Measurements from ENCODE around the gene POMP. TPM values are rescaled to one million over a fixed set of nuclear protein-coding genes. Genes with fewer than 3 reads are reported as not detected.

Gene POMP
- total RNA-seq, 6 experiments from 2014 or later: 31.8 to 60.6 (median 50.2) TPM

DNA sequence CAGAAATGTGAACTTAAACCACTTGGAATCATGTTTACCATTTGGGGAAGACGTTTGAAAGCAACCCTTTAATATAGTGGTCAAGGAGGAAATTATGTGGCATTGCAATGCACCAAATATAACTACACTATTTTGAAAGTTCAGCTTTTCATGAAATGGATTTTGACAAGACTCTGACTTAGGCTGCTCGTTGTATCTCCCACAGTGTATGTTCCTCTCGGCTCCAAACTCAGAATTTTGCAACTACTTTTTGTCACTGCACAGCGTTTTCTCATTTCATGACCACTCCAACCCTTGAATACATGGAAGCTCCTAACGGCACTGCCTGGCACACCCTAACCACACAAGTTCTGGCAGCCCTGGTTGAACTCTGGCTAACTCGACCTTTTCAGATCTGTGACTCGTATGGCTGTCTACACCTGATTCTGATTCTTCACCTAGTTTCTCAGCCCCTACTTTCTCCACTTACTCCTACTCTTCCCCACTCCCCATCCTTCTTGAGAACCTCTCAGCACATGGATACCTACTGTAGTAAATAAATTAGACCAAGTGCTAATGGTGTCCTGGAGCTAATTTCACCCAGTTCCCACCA, 7.0 kb upstream of the POMP start:
- Histone ChIP-seq H3K36me3 (no peaks in the 10 kb centered on the region), H3K9me3 (no peaks in the 10 kb centered on the region), H3K4me1 (no peaks in the 10 kb centered on the region), H3K27ac (no peak overlapping the region), H3K4me3 (no peak overlapping the region), H3K27me3 (no peaks in the 10 kb centered on the region)
- ATAC-seq: no peak
- 57% methylated on average over 5 of the region's 7 CpGs for WGBS (ENCODE audit: insufficient coverage, low coverage, low lambda C conversion rate, missing lambda C conversion rate)
- no peak for TF ChIP-seq POLR2A (IDR thresholded peaks at IDR 0.05)
- TF ChIP-seq, protein P1, sequence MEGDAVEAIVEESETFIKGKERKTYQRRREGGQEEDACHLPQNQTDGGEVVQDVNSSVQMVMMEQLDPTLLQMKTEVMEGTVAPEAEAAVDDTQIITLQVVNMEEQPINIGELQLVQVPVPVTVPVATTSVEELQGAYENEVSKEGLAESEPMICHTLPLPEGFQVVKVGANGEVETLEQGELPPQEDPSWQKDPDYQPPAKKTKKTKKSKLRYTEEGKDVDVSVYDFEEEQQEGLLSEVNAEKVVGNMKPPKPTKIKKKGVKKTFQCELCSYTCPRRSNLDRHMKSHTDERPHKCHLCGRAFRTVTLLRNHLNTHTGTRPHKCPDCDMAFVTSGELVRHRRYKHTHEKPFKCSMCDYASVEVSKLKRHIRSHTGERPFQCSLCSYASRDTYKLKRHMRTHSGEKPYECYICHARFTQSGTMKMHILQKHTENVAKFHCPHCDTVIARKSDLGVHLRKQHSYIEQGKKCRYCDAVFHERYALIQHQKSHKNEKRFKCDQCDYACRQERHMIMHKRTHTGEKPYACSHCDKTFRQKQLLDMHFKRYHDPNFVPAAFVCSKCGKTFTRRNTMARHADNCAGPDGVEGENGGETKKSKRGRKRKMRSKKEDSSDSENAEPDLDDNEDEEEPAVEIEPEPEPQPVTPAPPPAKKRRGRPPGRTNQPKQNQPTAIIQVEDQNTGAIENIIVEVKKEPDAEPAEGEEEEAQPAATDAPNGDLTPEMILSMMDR (IDR thresholded peaks at IDR 0.05): no peak
- intact Hi-C loops (cut with DNase I): no loop called here
- no peak for DNase-seq

DNA sequence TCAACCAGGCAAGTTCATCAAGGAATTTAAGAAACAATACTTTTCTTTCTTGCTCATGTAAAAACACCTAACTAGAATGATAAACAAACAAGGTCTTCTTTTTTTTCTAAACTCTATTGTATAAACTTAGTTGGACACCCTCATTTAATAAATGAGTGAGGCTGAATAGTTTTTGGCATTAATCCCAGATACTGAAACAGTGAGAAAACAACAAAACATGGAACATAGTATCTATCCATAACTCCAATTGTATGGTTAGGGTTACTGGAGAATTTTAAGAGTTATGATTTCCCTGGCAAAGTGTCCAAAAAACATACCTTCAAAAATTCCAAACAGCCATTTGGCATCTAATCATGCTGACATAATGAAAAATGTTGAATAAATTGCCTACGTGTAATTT, 5.8 kb upstream of the POMP start:
- Histone ChIP-seq H3K27me3 (no peaks in the 10 kb centered on the region), H3K4me1 (peaks cover 0 to 7% (median 0%) of the 10 kb centered on the region in 4 donors), H3K4me3 (no peak overlapping the region), H3K36me3 (no peaks in the 10 kb centered on the region), H3K9me3 (no peaks in the 10 kb centered on the region), H3K27ac (no peak overlapping the region)
- no peak for DNase-seq
- ATAC-seq: peak in 1 of 4 donors; percentile 15
- WGBS (ENCODE audit: insufficient coverage, low coverage, low lambda C conversion rate, missing lambda C conversion rate): 71% methylated on average over 1 of the region's 1 CpG
- intact Hi-C loops (cut with DNase I): no loop called here
- TF ChIP-seq, protein P1 (IDR thresholded peaks at IDR 0.05): no peak
- no peak for TF ChIP-seq POLR2A (IDR thresholded peaks at IDR 0.05)

DNA sequence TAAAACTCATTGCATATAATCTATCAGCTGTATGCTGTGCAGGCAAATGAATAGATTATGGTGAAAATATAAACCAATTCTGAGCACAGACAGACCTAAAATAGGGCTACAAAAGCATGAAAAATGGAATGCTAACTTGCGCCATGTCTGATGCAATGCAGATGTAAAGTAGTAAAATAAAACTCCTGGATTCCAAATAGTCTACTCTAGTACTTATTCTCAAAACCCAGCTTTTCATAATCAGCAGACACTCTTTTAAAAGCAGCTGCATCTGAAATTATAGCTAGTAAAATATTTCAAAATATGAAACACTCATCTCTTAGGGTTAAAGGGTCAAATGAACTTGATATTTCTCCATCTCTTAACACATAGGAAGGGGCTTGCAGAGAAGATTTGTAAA, 4.7 kb upstream of the POMP start:
- Histone ChIP-seq H3K4me3 (no peak overlapping the region), H3K27me3 (no peaks in the 10 kb centered on the region), H3K4me1 (peaks cover 0 to 8% (median 0%) of the 10 kb centered on the region in 4 donors), H3K9me3 (no peaks in the 10 kb centered on the region), H3K36me3 (no peaks in the 10 kb centered on the region), H3K27ac (no peak overlapping the region)
- ATAC-seq: no peak
- intact Hi-C loops (cut with DNase I): no loop called here
- TF ChIP-seq POLR2A (IDR thresholded peaks at IDR 0.05): no peak
- DNase-seq: no peak
- WGBS (ENCODE audit: insufficient coverage, low coverage, low lambda C conversion rate, missing lambda C conversion rate): 100% methylated on average over 1 of the region's 1 CpG

DNA sequence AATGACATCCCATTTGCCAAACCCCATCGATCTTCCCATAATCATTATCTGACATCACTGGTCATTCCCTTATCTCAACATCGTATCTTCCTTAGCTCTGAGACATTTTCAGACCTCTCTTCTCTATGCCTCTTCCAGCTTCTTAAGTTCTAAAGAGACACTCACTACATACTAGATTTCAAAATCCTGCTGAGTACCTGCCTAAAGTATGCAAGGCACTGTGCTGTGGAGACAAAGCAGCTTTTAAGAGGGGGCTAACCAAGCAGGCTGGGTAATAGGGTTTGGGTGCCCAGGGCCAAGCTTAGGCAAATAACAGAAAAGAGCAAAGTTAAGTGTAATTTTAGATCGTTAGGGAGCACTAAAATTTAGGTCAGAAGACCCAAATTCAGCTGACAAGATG, 3.4 kb upstream of the POMP start:
- intact Hi-C loops (cut with DNase I): no loop called here
- TF ChIP-seq, protein P1 (IDR thresholded peaks at IDR 0.05): no peak
- TF ChIP-seq POLR2A (IDR thresholded peaks at IDR 0.05): no peak
- ATAC-seq (no peak), DNase-seq (no peak)
- no peak overlapping the region for H3K27ac ChIP-seq
- H3K4me1 ChIP-seq: peaks cover 0 to 15% (median 5%) of the 10 kb centered on the region in 4 donors
- no peaks in the 10 kb centered on the region for H3K36me3 ChIP-seq
- no peaks in the 10 kb centered on the region for H3K9me3 ChIP-seq
- no peaks in the 10 kb centered on the region for H3K27me3 ChIP-seq
- H3K4me3 ChIP-seq: no peak overlapping the region
- WGBS (ENCODE audit: insufficient coverage, low coverage, low lambda C conversion rate, missing lambda C conversion rate): 66% methylated on average over 3 of the region's 3 CpGs

DNA sequence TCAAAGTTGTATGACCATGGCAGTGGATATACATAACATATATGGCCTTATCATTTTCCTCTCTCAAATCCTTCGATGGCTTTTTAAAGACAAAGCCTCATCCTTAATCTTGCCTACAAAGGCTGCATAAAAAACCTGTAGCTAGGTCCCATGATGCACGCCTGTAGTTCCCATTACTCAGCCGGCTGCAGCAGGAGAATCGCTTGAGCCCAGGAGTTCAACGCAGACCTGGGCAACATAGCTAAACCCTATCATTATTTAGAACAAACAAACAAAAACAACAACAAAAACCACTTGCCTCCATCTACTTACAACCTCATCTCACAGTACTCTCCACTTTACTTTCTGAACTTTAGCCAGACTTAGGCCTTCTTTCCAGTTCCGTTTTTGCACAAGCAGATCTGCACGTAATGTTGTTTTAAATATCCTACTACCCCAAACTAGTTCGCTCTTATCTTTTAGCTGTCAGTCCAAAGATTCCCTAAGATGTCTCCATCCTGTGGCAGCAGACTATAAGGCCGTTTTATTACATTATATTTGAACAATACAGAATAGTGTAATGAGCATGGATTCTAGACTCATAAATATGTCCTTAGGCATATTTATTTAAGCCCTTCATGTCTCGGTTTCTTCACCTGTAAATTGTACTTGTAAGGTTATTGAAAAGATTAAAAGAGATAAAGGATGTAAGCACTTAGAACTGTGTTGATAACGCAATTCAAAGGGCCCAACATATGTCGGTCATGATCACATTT, 969 bp upstream of the POMP start:
- 34% methylated on average over 12 of the region's 12 CpGs for WGBS (ENCODE audit: insufficient coverage, low coverage, low lambda C conversion rate, missing lambda C conversion rate)
- Histone ChIP-seq H3K36me3 (peaks cover 0 to 10% (median 5%) of the 10 kb centered on the region in 4 donors), H3K27ac (peak overlapping the region; percentile 78 to 97 (median 81)), H3K4me1 (peaks cover 0 to 25% (median 10%) of the 10 kb centered on the region in 4 donors), H3K4me3 (peak overlapping the region; percentile 79 to 91 (median 86)), H3K27me3 (no peaks in the 10 kb centered on the region), H3K9me3 (no peaks in the 10 kb centered on the region)
- DNase-seq: no peak
- TF ChIP-seq, protein P1 (IDR thresholded peaks at IDR 0.05): peak in 1 of 4 donors; percentile 9
- TF ChIP-seq POLR2A (IDR thresholded peaks at IDR 0.05): no peak
- intact Hi-C loops (cut with DNase I): no loop called here
- peak in 3 of 4 donors; percentile 14 to 29 (median 15) for ATAC-seq

All from right lobe of liver (tissue), 6 donors.